ENCODE results near the gene LINGO4. TPM values are rescaled to one million over a fixed set of nuclear protein-coding genes. Genes with fewer than 3 reads are reported as not detected.

LINGO4 gene
- not detected in 2 replicates for total RNA-seq (2014; rRNA removed; shearing (Covaris generic))

- DNase-seq (ENCODE audit: low read depth): no peak
Measured at GRCh38 chr1:151805066-151805820, at the start of gene LINGO4. Gene LINGO4, minus strand, starts transcription at chr1:151805419. Its CDS starts 2,715 bp downstream, at chr1:151802704.

- DNase-seq (ENCODE audit: low read depth): no peak
Measured at GRCh38 chr1:151854658-151855057, 49.4 kb upstream of the LINGO4 start.

- no peak for DNase-seq (ENCODE audit: low read depth)
Measured at GRCh38 chr1:151853411-151853943, 48.3 kb upstream of the LINGO4 start, which contains the start of gene THEM5. Gene THEM5, minus strand, starts transcription at chr1:151853712. Its CDS starts 147 bp downstream, at chr1:151853565.

GRCh38 chr1:151852733-151853132 lies 47.5 kb upstream of the LINGO4 start:
- no peak for DNase-seq (ENCODE audit: low read depth)

- DNase-seq (ENCODE audit: low read depth): no peak
Measured at GRCh38 chr1:151851886-151852285, 46.7 kb upstream of the LINGO4 start.

- DNase-seq (ENCODE audit: low read depth): no peak
Measured at GRCh38 chr1:151849871-151850270, 44.7 kb upstream of the LINGO4 start.

- DNase-seq (ENCODE audit: low read depth): no peak
Measured at GRCh38 chr1:151849126-151849525, 43.9 kb upstream of the LINGO4 start.

GRCh38 chr1:151847867-151848596 lies 42.8 kb upstream of the LINGO4 start:
- no peak for DNase-seq (ENCODE audit: low read depth)

GRCh38 chr1:151846686-151847237 lies 41.5 kb upstream of the LINGO4 start:
- DNase-seq (ENCODE audit: low read depth): no peak

GRCh38 chr1:151846062-151846568 lies 40.9 kb upstream of the LINGO4 start:
- DNase-seq (ENCODE audit: low read depth): peak; percentile 45

- DNase-seq (ENCODE audit: low read depth): no peak
Measured at GRCh38 chr1:151843398-151843797, 38.2 kb upstream of the LINGO4 start.

- peak; percentile 77 for DNase-seq (ENCODE audit: low read depth)
Measured at GRCh38 chr1:151841141-151841540, 35.9 kb upstream of the LINGO4 start.

- no peak for DNase-seq (ENCODE audit: low read depth)
Measured at GRCh38 chr1:151840421-151840820, 35.2 kb upstream of the LINGO4 start.

GRCh38 chr1:151839457-151840403 lies 34.5 kb upstream of the LINGO4 start, which contains the start of gene C2CD4D:
Gene C2CD4D, minus strand, starts transcription at chr1:151839820. Its CDS starts 831 bp downstream, at chr1:151838989.
- DNase-seq (ENCODE audit: low read depth): peak; percentile 68

GRCh38 chr1:151839082-151839412 lies 33.8 kb upstream of the LINGO4 start:
- DNase-seq (ENCODE audit: low read depth): no peak

GRCh38 chr1:151838222-151839081 lies 33.2 kb upstream of the LINGO4 start:
- no peak for DNase-seq (ENCODE audit: low read depth)

- DNase-seq (ENCODE audit: low read depth): no peak
Measured at GRCh38 chr1:151837884-151838221, 32.6 kb upstream of the LINGO4 start.

GRCh38 chr1:151837197-151837596 lies 32.0 kb upstream of the LINGO4 start:
- DNase-seq (ENCODE audit: low read depth): no peak

GRCh38 chr1:151835596-151835995 lies 30.4 kb upstream of the LINGO4 start:
- no peak for DNase-seq (ENCODE audit: low read depth)

GRCh38 chr1:151834239-151834638 lies 29.0 kb upstream of the LINGO4 start:
- no peak for DNase-seq (ENCODE audit: low read depth)
